GM19467 (cell line): ENCODE data around the gene RRP9.

ENCODE experiments used
- ATAC-seq: cut with Tn5 transposase; IDR thresholded peaks from one replicate; pipeline ENCODE4 v1.9.1; 2021; ENCODE audit warnings: mild to moderate bottlenecking, moderate library complexity; ENCODE audit not compliant: unreplicated experiment

Gene RRP9

GRCh38 chr3:51955893-51956770 is 14.4 kb upstream of the RRP9 start:
- ATAC-seq = no peak

GRCh38 chr3:51955175-51955892 is 13.6 kb upstream of the RRP9 start, which contains the start of gene GPR62:
TSS of gene GPR62 (plus strand) at chr3:51955381. CDS start at chr3:51955653, 272 bp downstream.
- ATAC-seq = no peak

- no peak for ATAC-seq
Measured at GRCh38 chr3:51954713-51955112, 13.0 kb upstream of the RRP9 start.

- no peak for ATAC-seq
Measured at GRCh38 chr3:51954105-51954504, 12.4 kb upstream of the RRP9 start.

- no peak for ATAC-seq
Measured at GRCh38 chr3:51953445-51953844, 11.7 kb upstream of the RRP9 start.

GRCh38 chr3:51950899-51951298 is 9.2 kb upstream of the RRP9 start:
- ATAC-seq = no peak

GRCh38 chr3:51949121-51949520 is 7.4 kb upstream of the RRP9 start:
- no peak for ATAC-seq

GRCh38 chr3:51948016-51948580 is 6.4 kb upstream of the RRP9 start:
- ATAC-seq = no peak

- no peak for ATAC-seq
Measured at GRCh38 chr3:51947215-51947900, 5.7 kb upstream of the RRP9 start.

GRCh38 chr3:51946796-51947195 is 5.1 kb upstream of the RRP9 start:
- no peak for ATAC-seq

- ATAC-seq = no peak
Measured at GRCh38 chr3:51945926-51946705, 4.4 kb upstream of the RRP9 start.

- ATAC-seq = no peak
Measured at GRCh38 chr3:51945031-51945840, 3.5 kb upstream of the RRP9 start.

- no peak for ATAC-seq
Measured at GRCh38 chr3:51944451-51945021, 2.8 kb upstream of the RRP9 start.

GRCh38 chr3:51943451-51944391 is 2.0 kb upstream of the RRP9 start:
- no peak for ATAC-seq

- ATAC-seq = no peak
Measured at GRCh38 chr3:51942603-51943450, 1.1 kb upstream of the RRP9 start.

- ATAC-seq = no peak
Measured at GRCh38 chr3:51941463-51941797, 274 bp downstream of the RRP9 start.
